Stimulated activated CD4-positive, alpha-beta T cell treated with anti-CD3 and anti-CD28 coated beads, Interleukin-1b, Interleukin-23, amount 100 ng/mL, for 48 hours (primary cell): ENCODE measurements around the gene RD3L.
"Not testable (repeated sequence)": the region's sequence is repeated elsewhere in the genome, so short reads cannot be mapped to it uniquely, and the experiment has no call there.

Source experiments
- DNase-seq: peaks from one replicate; pipeline ENCODE4 v3.0.0-alpha.2; 2020

The RD3L gene

DNA sequence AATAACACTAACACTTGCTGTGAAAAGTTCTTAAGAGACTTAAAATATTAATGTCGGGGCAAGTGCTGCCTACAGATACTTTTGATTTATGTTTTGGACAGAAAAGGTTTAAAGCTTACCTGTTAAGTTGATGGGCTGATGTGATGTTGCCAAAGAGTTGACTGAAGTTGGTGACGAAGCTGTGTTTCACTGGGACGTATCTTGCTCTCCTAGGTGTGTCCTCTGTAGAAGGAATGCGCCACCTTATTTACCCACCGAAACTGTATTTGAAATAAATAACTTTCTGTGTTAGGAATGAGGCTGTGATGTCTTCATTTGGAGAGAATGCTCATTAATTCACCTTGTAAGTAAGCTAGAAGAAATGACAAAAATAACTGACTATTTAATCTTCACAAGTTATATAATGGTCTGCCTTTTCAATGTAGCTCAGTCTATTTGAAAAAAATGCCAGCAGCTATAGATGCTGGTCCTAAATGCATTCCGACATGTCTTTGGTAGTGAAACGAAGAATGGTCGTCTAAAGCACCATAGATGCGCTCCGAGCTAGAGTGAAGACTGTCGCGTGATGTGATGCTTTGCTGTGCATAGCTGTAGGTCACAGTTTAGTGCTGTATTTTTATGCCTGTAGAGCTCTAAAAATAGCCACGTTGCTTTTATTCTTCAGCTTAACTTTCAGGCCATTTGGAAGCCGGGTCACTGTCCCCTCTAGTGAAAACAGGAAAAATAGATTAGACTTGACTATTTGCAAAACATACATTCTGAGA is at the start of gene RD3L:
RD3L (minus strand) TSS at position 557 of the 764 bp plus-strand sequence. CDS start 834 bp downstream, outside the sequence.
- no peak for DNase-seq

DNA sequence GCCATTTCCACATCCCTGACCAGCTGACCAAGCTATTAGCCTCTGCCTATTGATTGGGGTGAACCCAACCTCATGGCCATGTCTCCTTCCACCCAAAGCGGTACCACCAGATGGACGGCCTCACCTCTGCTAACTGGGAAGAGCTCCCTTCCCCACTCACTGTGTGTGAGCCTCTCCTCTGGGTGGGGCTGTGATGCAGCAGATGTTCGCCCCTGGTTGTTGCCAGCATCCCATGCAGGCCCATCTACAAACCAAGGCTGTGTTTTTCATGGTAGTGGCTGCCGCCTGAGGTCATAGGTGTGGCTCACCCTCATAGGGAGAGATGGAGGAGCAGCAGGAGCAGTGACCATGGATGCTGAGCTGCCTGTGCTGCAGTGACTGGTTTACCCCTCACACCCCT is 47.6 kb upstream of the RD3L start:
- no peak for DNase-seq

DNA sequence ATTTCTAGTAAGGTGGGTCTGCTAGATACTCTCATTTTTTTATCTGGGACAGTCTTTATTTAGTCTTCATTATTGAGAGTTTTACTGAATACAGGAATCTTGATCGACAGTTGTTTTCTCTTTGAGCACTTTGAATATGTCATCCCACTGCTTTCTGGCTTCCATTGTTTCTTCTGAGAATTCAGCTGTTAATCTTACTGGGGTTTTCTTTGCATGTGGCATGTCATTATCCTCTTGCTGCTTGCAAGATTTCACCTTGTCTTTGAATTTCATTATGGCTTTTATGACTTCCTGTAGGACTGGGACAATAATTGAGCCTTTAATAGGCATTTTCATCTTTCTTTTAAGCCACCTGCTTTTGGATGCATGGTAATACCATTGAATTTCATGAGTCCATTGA is 46.7 kb upstream of the RD3L start:
- DNase-seq = no peak

DNA sequence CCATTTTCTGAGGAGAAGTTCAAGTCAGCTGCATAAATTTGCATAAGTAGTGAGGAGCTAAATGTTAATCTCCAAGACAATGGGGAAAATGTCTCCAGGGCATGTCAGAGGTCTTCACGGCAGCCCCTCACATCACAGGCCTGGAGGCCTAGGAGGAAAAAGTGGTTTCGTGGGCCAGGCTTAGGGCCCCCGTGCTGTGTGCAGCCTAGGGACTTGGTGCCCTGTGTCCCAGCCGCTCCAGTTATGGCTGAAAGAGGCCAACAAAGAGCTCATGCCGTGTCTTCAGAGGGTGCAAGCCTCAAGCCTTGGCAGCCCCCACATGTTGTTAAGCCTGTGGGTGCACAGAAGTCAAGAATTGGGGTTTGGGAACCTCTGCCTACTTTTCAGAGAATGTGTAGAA is 41.9 kb upstream of the RD3L start:
- no peak for DNase-seq

DNA sequence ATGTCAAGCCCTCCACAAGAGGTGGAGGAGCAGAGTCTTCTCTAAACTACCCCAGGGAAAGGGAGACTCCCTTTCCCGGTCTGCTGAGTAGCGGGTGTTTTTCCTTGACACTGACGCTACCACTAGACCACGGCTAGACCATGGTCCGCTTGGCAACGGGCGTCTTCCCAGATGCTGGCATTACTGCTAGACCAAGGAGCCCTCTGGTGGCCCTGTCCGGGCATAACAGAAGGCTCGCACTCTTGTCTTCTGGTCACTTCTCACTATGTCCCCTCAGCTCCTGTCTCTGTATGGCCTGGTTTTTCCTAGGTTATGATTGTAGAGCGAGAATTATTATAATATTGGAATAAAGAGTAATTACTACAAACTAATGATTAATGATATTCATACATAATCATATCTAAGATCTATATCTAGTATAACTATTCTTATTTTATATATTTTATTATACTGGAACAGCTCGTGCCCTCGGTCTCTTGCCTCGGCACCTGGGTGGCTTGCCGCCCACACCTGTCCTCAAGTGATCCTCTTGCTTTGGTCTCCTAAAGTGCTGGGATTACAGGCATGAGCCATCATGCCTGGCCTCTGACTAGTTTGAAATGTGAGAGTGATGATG is 38.4 kb upstream of the RD3L start:
- DNase-seq = not testable (repeated sequence)

DNA sequence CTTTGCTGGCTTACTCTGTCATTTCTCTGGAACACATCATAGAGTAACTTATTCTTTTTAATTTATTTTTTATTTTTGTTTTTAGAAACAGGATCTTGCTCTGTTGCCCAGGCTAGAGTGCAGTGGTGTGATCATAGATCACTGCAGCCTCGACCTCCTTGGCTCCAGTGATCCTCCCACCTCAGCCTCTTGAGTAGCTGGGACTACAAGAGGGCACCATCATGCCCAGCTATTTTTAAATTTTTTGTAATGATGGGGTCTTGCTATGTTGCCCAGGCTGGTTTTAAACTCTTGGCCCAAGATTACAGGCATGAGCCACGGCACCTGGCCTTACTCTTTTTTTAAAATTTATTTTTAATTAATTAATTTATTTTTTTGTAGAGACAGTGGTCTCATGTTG is 32.2 kb upstream of the RD3L start:
- DNase-seq = no peak

DNA sequence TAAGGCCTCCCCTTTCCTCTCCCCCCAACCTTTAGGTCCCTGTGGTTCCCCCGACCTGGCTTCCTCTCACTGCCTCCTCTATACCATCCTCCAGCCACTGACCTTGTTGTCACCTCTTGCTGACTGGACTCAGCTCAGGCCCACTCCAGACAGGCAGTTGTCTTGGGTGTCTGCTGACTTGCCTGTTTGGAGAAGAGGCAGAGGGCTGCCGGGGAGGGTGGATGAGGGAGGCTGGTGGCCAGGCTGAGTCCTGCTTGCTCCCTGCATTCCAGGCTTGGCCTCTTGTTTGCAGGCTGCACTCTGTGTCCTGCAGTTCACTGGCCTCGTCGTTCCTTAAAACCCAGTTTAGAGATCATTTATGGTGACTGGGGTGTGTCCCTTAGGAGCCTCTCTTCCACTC is 31.0 kb upstream of the RD3L start:
- DNase-seq = no peak

DNA sequence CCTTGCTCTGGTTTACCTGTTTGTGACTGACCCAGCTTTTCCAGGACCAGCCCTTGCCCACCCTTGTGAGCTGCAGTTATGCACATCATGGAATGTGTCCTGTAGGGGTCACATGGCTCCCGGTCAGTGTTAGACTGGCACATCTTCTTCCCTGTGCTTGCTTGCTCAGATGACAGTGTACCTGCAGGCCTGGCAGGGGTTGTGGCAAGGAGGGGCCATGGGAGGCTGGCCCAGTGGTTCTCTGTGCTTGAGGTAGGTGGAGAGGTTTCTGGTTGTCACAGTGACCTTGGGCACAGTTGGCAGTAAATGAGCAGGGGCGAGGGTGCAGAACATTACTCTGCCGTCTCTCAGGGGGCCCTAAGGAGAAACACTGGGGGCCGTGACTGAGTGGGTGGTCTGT is 27.6 kb upstream of the RD3L start:
- DNase-seq = no peak

DNA sequence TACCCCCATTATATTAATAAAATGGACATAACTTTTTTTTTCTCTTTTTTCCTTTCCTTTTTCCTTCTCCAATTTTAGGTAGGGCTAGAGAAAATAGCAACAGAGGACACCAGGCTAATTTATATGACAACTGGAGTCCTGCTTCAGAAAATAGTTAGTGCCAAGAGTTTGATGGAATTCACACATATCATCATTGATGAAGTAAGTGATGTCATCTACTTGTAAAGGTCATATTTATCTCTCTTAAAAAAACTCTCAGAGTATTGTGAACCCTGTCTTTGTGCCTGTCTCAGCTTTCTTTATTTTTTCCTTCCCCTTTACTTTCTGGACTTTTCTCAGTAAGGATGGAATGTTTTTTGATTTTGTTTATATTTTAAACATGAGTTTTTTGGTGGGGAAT is 24.3 kb upstream of the RD3L start:
- DNase-seq = no peak

DNA sequence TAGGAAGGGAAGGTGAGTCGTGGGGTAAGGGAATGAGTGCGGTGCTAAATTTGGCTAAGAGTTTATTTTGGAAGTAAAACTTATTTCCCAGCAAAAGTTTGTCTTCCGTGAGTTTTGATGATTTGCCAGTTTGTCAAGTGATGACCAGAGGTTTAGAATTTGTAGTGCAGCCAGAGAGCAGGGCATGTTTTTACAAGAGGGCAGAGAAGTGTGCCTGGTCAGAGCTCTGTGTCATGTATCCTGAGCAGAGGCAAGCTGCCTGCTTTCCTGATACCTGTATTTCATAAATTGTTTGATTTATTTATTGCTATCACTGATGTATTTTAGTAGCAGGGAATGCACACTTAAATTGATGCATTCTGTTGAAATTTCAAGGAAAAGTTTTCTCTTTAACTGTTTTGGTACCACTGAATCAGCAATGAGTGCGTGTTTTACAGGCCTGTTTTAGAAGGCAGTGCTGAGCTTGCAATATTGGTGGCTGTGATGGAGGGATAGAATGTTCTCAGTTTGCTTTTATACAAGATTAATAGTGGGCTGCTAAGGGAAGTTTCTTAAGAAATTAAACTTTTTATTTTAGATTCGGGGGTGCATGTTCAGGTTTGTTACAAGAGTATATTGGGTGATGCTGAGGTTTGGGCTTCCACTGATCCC is 19.7 kb upstream of the RD3L start:
- DNase-seq = no peak

DNA sequence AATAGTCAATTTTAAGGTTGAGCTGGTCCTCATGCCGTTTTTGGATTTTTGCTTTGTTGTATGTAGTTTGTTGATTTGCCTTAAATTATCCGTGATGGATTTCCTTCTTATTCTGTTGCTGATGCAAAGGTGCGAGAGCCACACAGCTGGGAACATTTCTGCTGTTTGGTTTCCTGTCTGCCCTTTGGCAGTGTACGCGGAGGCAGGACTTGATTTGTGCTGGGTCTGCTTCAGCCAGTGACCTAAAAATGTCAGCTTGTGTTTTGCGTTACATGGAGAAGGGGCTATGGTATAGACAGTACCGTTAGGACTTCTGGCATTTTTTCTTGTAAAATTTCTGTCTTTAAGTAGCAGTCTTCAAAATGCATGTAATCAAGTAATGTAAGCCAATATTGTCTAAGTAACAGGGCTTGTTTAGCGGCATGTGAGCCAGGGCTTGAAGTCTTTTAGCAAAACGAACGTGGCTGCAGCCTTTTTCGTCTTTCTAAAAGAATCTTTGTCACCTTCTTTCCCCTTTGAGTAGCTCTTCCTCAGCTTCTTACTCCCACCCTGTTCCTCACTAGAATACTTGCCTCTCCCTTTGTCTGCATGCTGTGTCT is 18.2 kb upstream of the RD3L start:
- no peak for DNase-seq

DNA sequence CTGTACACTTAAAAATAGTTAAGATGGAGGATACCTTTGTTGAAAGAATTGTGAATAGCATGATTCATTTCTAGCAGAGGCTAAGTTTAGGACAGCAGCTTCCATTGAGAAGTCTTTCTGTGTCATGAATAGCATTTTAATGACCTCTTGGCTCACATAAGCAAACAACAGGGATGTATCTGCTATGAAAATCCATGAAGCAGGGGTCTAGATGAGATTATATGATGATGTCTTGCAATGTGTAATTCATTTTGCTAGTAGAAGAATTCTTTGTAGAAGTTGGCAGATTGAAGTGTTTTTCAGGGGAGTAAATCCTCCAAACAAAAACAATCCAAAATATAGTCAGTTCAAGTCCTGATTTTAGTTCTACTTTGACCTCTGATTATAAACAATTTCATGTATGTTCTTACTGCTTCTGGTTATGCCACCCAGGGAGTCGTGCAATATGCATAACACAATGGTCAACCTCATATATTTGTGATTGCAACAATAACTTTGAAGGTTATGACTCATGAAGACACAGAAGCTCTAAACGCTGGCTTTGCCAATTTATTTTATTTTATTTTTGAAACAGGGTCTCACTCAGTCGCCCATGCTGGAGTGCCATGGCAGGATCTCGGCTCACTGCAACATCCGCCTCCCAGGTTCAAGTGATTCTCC is 6.9 kb upstream of the RD3L start:
- no peak for DNase-seq

DNA sequence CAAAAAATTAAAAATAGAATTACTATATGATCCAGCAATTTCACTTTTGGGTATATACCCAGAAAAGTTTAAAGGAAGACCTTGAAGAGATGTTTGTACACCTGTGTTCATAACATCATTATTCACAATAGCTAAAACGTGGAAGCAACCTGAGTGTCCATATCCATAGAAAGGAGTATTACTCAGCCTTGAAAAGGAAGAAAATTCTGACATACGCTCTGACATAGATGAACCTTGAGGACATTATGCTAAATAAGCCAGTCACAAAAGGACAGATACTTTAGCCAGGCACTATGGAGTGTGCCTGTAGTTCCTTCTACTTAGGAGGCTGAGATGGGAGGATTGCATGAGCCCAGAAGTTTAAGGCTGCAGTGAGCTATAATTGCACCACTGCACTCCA is 6.1 kb upstream of the RD3L start:
- no peak for DNase-seq

DNA sequence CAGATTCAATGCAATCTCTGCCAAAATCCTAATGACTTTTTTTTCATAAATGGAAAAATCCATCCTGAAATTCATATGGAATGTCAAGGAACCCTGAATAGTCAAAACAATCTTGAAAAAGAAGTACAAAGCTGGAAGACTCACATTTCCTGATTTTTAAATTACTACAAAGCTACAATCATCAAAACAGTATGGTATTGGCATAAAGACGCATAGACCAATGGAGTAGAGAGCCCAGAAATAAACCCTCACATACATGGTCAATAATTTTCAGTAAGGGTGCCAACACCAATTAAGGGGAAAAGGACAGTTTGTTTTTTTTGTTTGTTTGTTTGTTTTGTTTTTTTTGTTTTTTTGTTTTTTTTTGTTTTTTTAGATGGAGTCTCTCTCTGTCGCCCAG is 4.6 kb upstream of the RD3L start:
- no peak for DNase-seq

DNA sequence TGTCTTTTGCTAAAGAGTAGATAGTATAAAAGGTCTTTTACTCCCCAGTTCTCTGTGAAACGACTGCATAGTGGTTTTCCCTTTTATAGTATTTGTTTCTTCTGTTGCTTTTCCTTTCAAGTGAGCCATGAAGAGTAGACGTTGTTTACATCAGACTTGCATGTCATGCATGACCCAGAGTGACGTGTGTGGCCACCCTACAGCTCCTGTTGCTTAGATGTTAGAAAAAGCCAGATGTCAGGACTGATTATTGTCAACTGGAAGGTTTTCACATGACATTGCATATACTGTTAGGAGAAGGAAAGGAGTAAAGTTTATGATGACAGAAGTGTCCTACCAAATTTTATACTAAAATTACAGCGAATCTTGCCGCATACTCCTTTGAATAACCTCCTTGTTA is 1.3 kb upstream of the RD3L start:
- DNase-seq = no peak

DNA sequence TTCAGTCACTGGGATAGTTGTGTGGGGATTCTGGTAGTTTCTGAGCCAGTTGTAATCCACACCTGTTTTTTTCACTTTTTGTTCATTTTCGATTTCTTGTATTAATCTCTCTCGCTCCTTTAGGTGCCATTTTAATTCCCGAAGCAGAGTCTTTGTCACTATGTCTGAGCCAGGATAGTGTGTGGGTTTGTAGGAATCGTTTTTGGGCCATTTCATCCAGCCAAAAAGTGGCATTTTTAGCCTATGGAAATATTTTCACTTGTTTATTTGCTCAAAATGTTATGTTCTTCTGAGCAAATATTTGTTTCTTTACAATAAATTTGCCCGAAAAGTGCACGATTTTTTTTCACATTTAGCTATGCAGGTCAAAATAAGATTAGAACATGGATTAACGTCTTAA is 867 bp downstream of the RD3L start:
- DNase-seq = no peak

DNA sequence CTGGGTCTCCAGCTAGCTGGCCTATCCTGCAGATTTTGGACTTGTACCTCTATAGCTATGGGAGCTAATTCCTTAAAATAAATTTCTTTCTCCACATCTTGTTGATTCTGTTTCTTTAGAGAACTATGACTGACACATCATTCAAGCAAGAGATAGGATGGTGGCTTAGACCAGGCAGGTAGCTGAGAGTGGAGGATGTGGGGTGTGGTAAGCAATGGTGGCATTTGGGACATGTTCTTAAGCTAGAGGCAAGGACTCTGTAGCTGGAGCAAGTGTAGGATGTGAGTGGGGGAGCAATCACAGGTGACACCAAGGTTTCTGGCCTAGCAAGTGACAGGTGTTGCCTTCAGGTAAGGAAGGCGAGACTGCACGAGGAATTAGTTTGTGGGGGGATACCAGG is 7.2 kb downstream of the RD3L start:
- no peak for DNase-seq

DNA sequence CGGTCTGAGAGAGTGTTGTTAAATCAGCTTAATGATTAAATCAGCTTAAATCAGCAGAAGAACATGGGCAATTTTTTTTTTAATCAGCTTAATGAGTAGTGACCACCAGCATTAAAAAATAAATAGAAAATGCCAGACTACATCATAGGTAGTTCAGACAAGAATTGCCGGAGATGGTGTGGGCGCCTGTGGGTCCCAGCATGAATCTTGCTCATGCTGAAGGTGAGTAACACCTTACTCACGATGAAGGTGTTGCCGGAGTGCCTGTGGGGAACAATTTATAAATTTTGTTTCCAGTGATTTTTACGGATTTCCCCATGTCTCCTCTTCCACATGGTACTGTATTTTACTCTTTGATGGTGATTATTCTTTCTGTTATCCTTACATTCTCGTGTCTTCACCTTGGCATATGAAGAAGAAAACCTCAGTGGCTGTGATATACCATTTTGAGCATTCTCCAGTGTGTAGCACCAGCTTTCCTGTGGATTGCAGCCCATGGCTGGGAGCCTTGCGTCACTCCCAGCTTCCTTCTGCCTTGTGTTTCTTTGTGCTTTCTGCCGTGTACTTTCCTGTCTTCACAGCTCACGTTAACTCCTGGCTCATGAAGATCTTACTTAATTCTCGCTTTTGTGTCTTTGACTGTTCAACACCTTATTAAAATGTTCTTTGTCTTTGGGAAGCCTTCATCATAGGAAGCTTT is 9.4 kb downstream of the RD3L start:
- DNase-seq = no peak

DNA sequence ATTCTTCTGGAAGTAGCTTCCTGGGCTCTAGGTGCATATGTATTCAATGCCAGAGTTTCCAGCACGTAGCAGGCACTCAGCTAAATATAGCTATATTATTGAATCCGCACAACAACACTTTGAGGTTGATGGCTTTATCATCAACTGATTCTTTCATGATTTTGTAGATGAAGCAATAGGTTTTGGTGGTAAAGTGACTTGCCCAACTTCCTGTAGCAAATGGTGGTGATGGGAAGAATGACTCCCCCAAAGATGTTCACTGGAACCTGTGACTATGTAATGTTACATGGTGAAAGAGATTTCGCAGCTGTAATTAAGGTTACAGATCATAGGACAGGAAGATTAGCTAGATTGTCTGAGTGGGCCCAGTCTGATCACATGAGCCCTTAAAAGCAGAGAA is 10.9 kb downstream of the RD3L start:
- DNase-seq = no peak

DNA sequence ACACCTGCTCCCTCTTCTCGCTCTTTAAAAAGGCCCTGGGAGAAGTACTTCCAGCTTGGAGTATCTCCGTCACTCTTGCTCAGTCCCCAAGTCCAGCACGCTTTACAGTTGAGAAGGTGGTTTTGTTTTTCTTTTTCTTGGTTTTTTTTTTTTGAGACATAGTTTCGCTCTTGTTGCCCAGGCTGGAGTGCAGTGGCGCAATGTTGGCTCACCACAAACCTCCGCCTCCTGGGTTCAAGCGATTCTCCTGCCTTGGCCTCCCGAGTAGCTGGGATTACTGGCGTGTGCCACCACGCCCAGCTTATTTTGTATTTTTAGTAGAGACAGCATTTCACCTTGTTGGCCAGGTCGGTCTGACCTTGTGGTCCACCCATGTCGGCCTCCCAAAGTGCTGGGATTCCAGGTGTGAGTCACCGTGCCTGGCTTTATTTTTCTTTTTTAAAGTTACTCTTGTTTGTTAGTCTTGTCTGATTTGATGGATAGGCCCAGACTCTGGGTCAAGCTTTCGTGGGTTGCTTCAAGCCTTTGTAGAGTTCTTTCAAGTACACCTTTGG is 12.2 kb downstream of the RD3L start:
- no peak for DNase-seq

DNA sequence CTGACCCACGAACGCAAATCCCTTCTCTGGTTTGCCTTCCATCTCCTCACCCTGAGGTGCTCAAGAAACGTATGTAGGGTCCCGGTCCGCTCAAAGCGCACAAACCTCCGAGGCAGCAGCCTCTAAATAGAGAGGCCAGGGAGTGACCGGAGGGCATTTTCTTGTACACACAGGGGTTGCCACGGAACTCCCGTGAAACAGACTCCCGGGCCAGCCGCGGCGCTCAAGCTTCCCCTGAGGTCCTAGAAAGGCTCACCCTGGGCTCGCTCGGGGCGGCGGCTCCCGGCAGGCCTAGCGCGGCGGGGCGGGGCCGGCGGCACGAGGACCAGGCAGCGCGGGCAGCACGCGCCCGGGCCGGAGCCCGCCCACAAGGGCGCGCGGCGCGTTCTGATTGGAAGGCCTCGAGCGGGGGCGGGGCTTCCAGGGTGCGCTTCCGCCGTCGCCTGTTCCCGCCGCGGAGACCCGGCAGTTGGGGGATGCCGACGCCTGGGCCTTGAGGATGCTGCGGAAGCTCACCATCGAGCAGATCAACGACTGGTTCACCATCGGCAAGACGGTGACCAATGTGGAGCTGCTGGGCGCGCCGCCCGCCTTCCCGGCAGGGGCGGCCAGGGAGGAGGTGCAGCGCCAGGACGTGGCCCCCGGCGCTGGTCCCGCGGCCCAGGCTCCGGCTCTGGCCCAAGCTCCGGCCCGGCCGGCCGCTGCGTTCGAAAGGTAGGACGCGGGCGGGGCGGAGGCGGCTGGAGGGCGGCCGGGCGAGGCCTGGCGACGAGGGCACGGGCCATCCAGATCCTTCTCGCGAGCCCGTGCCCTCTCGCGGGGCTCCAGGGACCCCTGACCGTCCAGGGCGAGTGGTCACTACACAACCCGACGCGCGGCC is 14.1 kb downstream of the RD3L start, which contains the start of gene TDRD9:
TDRD9 (plus strand) TSS at position 446 of the 880 bp plus-strand sequence; CDS start at position 500, 54 bp downstream.
- DNase-seq = no peak
